Neural progenitor cell (in vitro differentiated cells): ENCODE measurements around the gene TDRD9. TPM values are rescaled to one million over a fixed set of nuclear protein-coding genes. Genes with fewer than 3 reads are reported as not detected.

Experiments used
- DNase-seq: peaks from one replicate; pipeline ENCODE4 v3.0.0-alpha.2; 2016; ENCODE audit warnings: low spot score
- H2AFZ ChIP-seq: fragments of 200-600 bp; sonication (generic); replicated peaks from 2 replicates; pipeline ENCODE4 v1.6.1; 2016; ENCODE audit warnings: antibody characterized with exemption
- H3F3A ChIP-seq: fragments of 200-600 bp; sonication (generic); 2 replicates; pipeline ENCODE4 v1.6.1; 2016; ENCODE audit warnings: antibody characterized with exemption, low read depth
- H3K27ac ChIP-seq: fragments of 200-600 bp; sonication (generic); 2 replicates; pipeline ENCODE4 v1.5.1; 2016; ENCODE audit warnings: mild to moderate bottlenecking
- H3K27me3 ChIP-seq: fragments of 200-600 bp; sonication (generic); 2 replicates; pipeline ENCODE4 v1.6.1; 2016; ENCODE audit warnings: mild to moderate bottlenecking, moderate library complexity
- H3K36me3 ChIP-seq: fragments of 200-600 bp; sonication (generic); 2 replicates; pipeline ENCODE4 v1.5.1; 2016
- H3K4me1 ChIP-seq: fragments of 200-600 bp; sonication (generic); 2 replicates; pipeline ENCODE4 v1.6.1; 2016; ENCODE audit warnings: mixed run types
- H3K4me2 ChIP-seq: fragments of 200-600 bp; sonication (generic); 2 replicates; pipeline ENCODE4 v1.6.1; 2016
- H3K4me3 ChIP-seq: fragments of 200-600 bp; sonication (generic); 2 replicates; pipeline ENCODE4 v1.5.1; 2016
- H3K79me2 ChIP-seq: fragments of 200-600 bp; sonication (generic); 2 replicates; pipeline ENCODE4 v1.6.1; 2016; ENCODE audit warnings: low read depth
- H3K9ac ChIP-seq: fragments of 200-600 bp; sonication (generic); 2 replicates; pipeline ENCODE4 v1.6.1; 2016
- H3K9me3 ChIP-seq: fragments of 200-600 bp; sonication (generic); 2 replicates; pipeline ENCODE4 v1.5.1; 2016; ENCODE audit warnings: low read depth
- H4K20me1 ChIP-seq: fragments of 200-600 bp; sonication (generic); 2 replicates; pipeline ENCODE4 v1.6.1; 2016; ENCODE audit warnings: low read depth
- H3K27ac Mint-ChIP-seq: 3 replicates; pipeline ENCODE4 v1.8.0; 2021; ENCODE audit warnings: mixed read lengths
- H3K27me3 Mint-ChIP-seq: 2 replicates; pipeline ENCODE4 v1.8.0; 2022; ENCODE audit warnings: low read depth, mild to moderate bottlenecking, inconsistent platforms, moderate library complexity, mixed read lengths; ENCODE audit not compliant: insufficient read depth
- H3K36me3 Mint-ChIP-seq: 3 replicates; pipeline ENCODE4 v1.8.0; 2021; ENCODE audit warnings: mixed read lengths
- H3K4me1 Mint-ChIP-seq: 3 replicates; pipeline ENCODE4 v1.8.0; 2021; ENCODE audit warnings: mixed read lengths
- H3K4me3 Mint-ChIP-seq: 3 replicates; pipeline ENCODE4 v1.8.0; 2021; ENCODE audit warnings: mild to moderate bottlenecking, moderate library complexity, mixed read lengths
- H3K9me3 Mint-ChIP-seq: 3 replicates; pipeline ENCODE4 v1.8.0; 2020; ENCODE audit warnings: mixed read lengths
- CTCF ChIP-seq: fragments of 200-600 bp; sonication (generic); IDR thresholded peaks from 2 replicates; pipeline ENCODE4 v1.5.1; 2017; ENCODE audit warnings: antibody characterized with exemption, mild to moderate bottlenecking
- EZH2 ChIP-seq: fragments of 200-600 bp; sonication (generic); IDR thresholded peaks from 2 replicates; pipeline ENCODE4 v1.6.1; 2017; ENCODE audit warnings: antibody characterized with exemption, mild to moderate bottlenecking, moderate library complexity
- EZH2phosphoT487 ChIP-seq: fragments of 200-600 bp; sonication (generic); IDR thresholded peaks from 2 replicates; pipeline ENCODE4 v1.6.1; 2017; ENCODE audit warnings: antibody characterized with exemption
- total RNA-seq: library from RNA; depleted of rRNA; stranded (reverse); fragments of >200 nt; gene quantifications from 2 replicates; pipeline ENCODE4 v1.2.3, GENCODE V29; 2015; ENCODE audit warnings: low replicate concordance

TDRD9 gene
- total RNA-seq, 1 donor from 2014 or later, result not detected

- peaks cover 2% of the 10 kb centered on the region for H3K27me3 Mint-ChIP-seq
- H3K4me1 ChIP-seq, result peaks cover 8% of the 10 kb centered on the region
- H3K9ac ChIP-seq, result peak overlapping the region; percentile 18
- H3K79me2 ChIP-seq, result no peaks in the 10 kb centered on the region
- no peak overlapping the region for H3K4me2 ChIP-seq
- H3K36me3 ChIP-seq, result no peaks in the 10 kb centered on the region
- no peaks in the 10 kb centered on the region for H3K9me3 Mint-ChIP-seq
- H3K9me3 ChIP-seq, result no peaks in the 10 kb centered on the region
- H3K4me3 ChIP-seq, result no peak overlapping the region
- no peaks in the 10 kb centered on the region for H4K20me1 ChIP-seq
- H3F3A ChIP-seq, result peaks cover 4% of the 10 kb centered on the region
- H2AFZ ChIP-seq, result peak overlapping the region; percentile 84
- no peak overlapping the region for H3K27ac Mint-ChIP-seq
- peak overlapping the region; percentile 33 for H3K27ac ChIP-seq
- H3K27me3 ChIP-seq, result no peaks in the 10 kb centered on the region
- H3K4me3 Mint-ChIP-seq, result no peak overlapping the region
- H3K36me3 Mint-ChIP-seq, result no peaks in the 10 kb centered on the region
- H3K4me1 Mint-ChIP-seq, result no peaks in the 10 kb centered on the region
- peak; percentile 11 for DNase-seq
- TF ChIP-seq EZH2phosphoT487 (no peak), CTCF (no peak), EZH2 (no peak)
Observed at GRCh38 chr14:103960457-103961055, 32.3 kb downstream of the TDRD9 start.

GRCh38 chr14:103961928-103962578 is 33.8 kb downstream of the TDRD9 start:
- no peak overlapping the region for H3K4me2 ChIP-seq
- Mint-ChIP-seq H3K27ac (no peak overlapping the region), H3K4me1 (no peaks in the 10 kb centered on the region), H3K9me3 (no peaks in the 10 kb centered on the region), H3K27me3 (peaks cover 2% of the 10 kb centered on the region), H3K36me3 (no peaks in the 10 kb centered on the region), H3K4me3 (no peak overlapping the region)
- no peaks in the 10 kb centered on the region for H3K9me3 ChIP-seq
- no peak for DNase-seq
- no peaks in the 10 kb centered on the region for H3K27me3 ChIP-seq
- peaks cover 8% of the 10 kb centered on the region for H3K4me1 ChIP-seq
- H3K79me2 ChIP-seq, result no peaks in the 10 kb centered on the region
- H3K4me3 ChIP-seq, result no peak overlapping the region
- no peak overlapping the region for H3K27ac ChIP-seq
- peaks cover 4% of the 10 kb centered on the region for H3F3A ChIP-seq
- H4K20me1 ChIP-seq, result no peaks in the 10 kb centered on the region
- no peaks in the 10 kb centered on the region for H3K36me3 ChIP-seq
- H2AFZ ChIP-seq, result no peak overlapping the region
- TF ChIP-seq EZH2 (no peak), EZH2phosphoT487 (no peak), CTCF (no peak)
- no peak overlapping the region for H3K9ac ChIP-seq

DNA sequence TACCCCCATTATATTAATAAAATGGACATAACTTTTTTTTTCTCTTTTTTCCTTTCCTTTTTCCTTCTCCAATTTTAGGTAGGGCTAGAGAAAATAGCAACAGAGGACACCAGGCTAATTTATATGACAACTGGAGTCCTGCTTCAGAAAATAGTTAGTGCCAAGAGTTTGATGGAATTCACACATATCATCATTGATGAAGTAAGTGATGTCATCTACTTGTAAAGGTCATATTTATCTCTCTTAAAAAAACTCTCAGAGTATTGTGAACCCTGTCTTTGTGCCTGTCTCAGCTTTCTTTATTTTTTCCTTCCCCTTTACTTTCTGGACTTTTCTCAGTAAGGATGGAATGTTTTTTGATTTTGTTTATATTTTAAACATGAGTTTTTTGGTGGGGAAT is 38.4 kb downstream of the TDRD9 start:
- DNase-seq, result no peak
- Histone ChIP-seq H3K4me1 (no peaks in the 10 kb centered on the region), H4K20me1 (no peaks in the 10 kb centered on the region), H3K27ac (no peak overlapping the region), H2AFZ (no peak overlapping the region), H3K4me2 (no peak overlapping the region), H3K9ac (no peak overlapping the region), H3K27me3 (no peaks in the 10 kb centered on the region), H3F3A (no peaks in the 10 kb centered on the region), H3K9me3 (no peaks in the 10 kb centered on the region), H3K4me3 (no peak overlapping the region), H3K79me2 (no peaks in the 10 kb centered on the region), H3K36me3 (no peaks in the 10 kb centered on the region)
- H3K4me3 Mint-ChIP-seq, result no peak overlapping the region
- H3K4me1 Mint-ChIP-seq, result no peaks in the 10 kb centered on the region
- H3K36me3 Mint-ChIP-seq, result no peaks in the 10 kb centered on the region
- H3K9me3 Mint-ChIP-seq, result no peaks in the 10 kb centered on the region
- TF ChIP-seq EZH2phosphoT487 (no peak), EZH2 (no peak), CTCF (no peak)
- no peak overlapping the region for H3K27ac Mint-ChIP-seq
- peaks cover 2% of the 10 kb centered on the region for H3K27me3 Mint-ChIP-seq
